ENCODE results near the gene DTX4.

The DTX4 gene

GRCh38 chr11:59175091-59175501 lies 3.2 kb downstream of the DTX4 start:
- Histone ChIP-seq H3K9ac (ENCODE audit: low read depth, low read length, poor library complexity, severe bottlenecking) (no peak overlapping the region), H2AFZ (ENCODE audit: low read length) (no peak overlapping the region), H3K9me3 (ENCODE audit: insufficient read depth, low read depth, low read length) (peaks cover 7% of the 10 kb centered on the region; the same call in 1 of the 2 replicates), H4K20me1 (ENCODE audit: insufficient read depth, low read length, poor library complexity, severe bottlenecking) (peaks cover 4% of the 10 kb centered on the region), H3K27me3 (ENCODE audit: insufficient read depth, low read length, poor library complexity, severe bottlenecking) (peaks cover 5% of the 10 kb centered on the region), H3K4me2 (ENCODE audit: low read depth, low read length, poor library complexity, severe bottlenecking) (no peak overlapping the region), H3F3A (ENCODE audit: low read depth) (no peaks in the 10 kb centered on the region), H3K79me2 (ENCODE audit: insufficient read depth, low read length) (no peaks in the 10 kb centered on the region; the same call in 1 of the 2 replicates), H3K4me3 (ENCODE audit: low read length, poor library complexity, severe bottlenecking) (no peak overlapping the region), H3K36me3 (ENCODE audit: insufficient read depth, low read length) (no peaks in the 10 kb centered on the region), H3K4me1 (ENCODE audit: insufficient read depth, low read length, poor library complexity, severe bottlenecking) (peaks cover 9% of the 10 kb centered on the region), H3K9me2 (replicated peaks; ENCODE audit: low read depth, low read length) (no peaks in the 10 kb centered on the region)
- TF ChIP-seq CTCF (conservative IDR thresholded peaks at IDR 0.05; ENCODE audit: low read length) (no peak), EZH2phosphoT487 (IDR thresholded peaks at IDR 0.05; ENCODE audit: borderline replicate concordance) (no peak)

GRCh38 chr11:59176330-59176729 lies 4.4 kb downstream of the DTX4 start:
- no peaks in the 10 kb centered on the region for H3F3A ChIP-seq (ENCODE audit: low read depth)
- peaks cover 5% of the 10 kb centered on the region for H3K27me3 ChIP-seq (ENCODE audit: insufficient read depth, low read length, poor library complexity, severe bottlenecking)
- H3K4me1 ChIP-seq (ENCODE audit: insufficient read depth, low read length, poor library complexity, severe bottlenecking), result peaks cover 9% of the 10 kb centered on the region
- no peaks in the 10 kb centered on the region; the same call in 1 of the 2 replicates for H3K79me2 ChIP-seq (ENCODE audit: insufficient read depth, low read length)
- peaks cover 7% of the 10 kb centered on the region; the same call in 1 of the 2 replicates for H3K9me3 ChIP-seq (ENCODE audit: insufficient read depth, low read depth, low read length)
- no peak overlapping the region for H2AFZ ChIP-seq (ENCODE audit: low read length)
- no peaks in the 10 kb centered on the region for H3K36me3 ChIP-seq (ENCODE audit: insufficient read depth, low read length)
- no peak overlapping the region for H3K4me2 ChIP-seq (ENCODE audit: low read depth, low read length, poor library complexity, severe bottlenecking)
- no peak overlapping the region for H3K4me3 ChIP-seq (ENCODE audit: low read length, poor library complexity, severe bottlenecking)
- no peaks in the 10 kb centered on the region for H3K9me2 ChIP-seq (replicated peaks; ENCODE audit: low read depth, low read length)
- no peak overlapping the region for H3K9ac ChIP-seq (ENCODE audit: low read depth, low read length, poor library complexity, severe bottlenecking)
- peaks cover 4% of the 10 kb centered on the region for H4K20me1 ChIP-seq (ENCODE audit: insufficient read depth, low read length, poor library complexity, severe bottlenecking)
- TF ChIP-seq CTCF (conservative IDR thresholded peaks at IDR 0.05; ENCODE audit: low read length), result no peak
- TF ChIP-seq EZH2phosphoT487 (IDR thresholded peaks at IDR 0.05; ENCODE audit: borderline replicate concordance), result no peak

- Histone ChIP-seq H4K20me1 (ENCODE audit: insufficient read depth, low read length, poor library complexity, severe bottlenecking) (no peaks in the 10 kb centered on the region), H3K4me3 (ENCODE audit: low read length, poor library complexity, severe bottlenecking) (no peak overlapping the region), H3K4me1 (ENCODE audit: insufficient read depth, low read length, poor library complexity, severe bottlenecking) (no peaks in the 10 kb centered on the region), H2AFZ (ENCODE audit: low read length) (no peak overlapping the region), H3K27me3 (ENCODE audit: insufficient read depth, low read length, poor library complexity, severe bottlenecking) (no peaks in the 10 kb centered on the region), H3K79me2 (ENCODE audit: insufficient read depth, low read length) (no peaks in the 10 kb centered on the region), H3K9ac (ENCODE audit: low read depth, low read length, poor library complexity, severe bottlenecking) (no peak overlapping the region), H3K36me3 (ENCODE audit: insufficient read depth, low read length) (no peaks in the 10 kb centered on the region), H3K4me2 (ENCODE audit: low read depth, low read length, poor library complexity, severe bottlenecking) (no peak overlapping the region), H3K9me3 (ENCODE audit: insufficient read depth, low read depth, low read length) (peaks cover 7% of the 10 kb centered on the region; the same call in 1 of the 2 replicates), H3F3A (ENCODE audit: low read depth) (no peaks in the 10 kb centered on the region), H3K9me2 (replicated peaks; ENCODE audit: low read depth, low read length) (no peaks in the 10 kb centered on the region)
- TF ChIP-seq CTCF (conservative IDR thresholded peaks at IDR 0.05; ENCODE audit: low read length), result no peak
- TF ChIP-seq EZH2phosphoT487 (IDR thresholded peaks at IDR 0.05; ENCODE audit: borderline replicate concordance), result no peak
Measured at GRCh38 chr11:59178402-59178801, 6.5 kb downstream of the DTX4 start.

Measured in Loucy (cell line).